ENCODE results near the gene PXYLP1. TPM values are rescaled to one million over a fixed set of nuclear protein-coding genes. Genes with fewer than 3 reads are reported as not detected.

PXYLP1 gene
- total and polyA plus RNA-seq, 2 of the 8 experiments (the other 6 are each of a cell fraction or from before 2014, with no cell fraction given): 19.4 to 20.6 TPM

GRCh38 chr3:141228395-141228794 lies 3.2 kb upstream of the PXYLP1 start:
- no peak overlapping the region for H2BK20ac ChIP-seq (ENCODE audit: low read length)
- H4K91ac ChIP-seq (replicated peaks; ENCODE audit: insufficient read length, low read length): no peak overlapping the region
- H2AK5ac ChIP-seq (ENCODE audit: low read depth, low read length): no peak overlapping the region
- ChIA-PET CTCF (ENCODE audit: partially characterized antibody) (interaction anchor here (0.6 to 4.2 kb wide), 7 partner anchors 11 to 229 kb away, joined by 3 to 31 read pairs (median 4); no protein-coding TSS in a partner anchor), POLR2A (ENCODE audit: partially characterized antibody) (interaction anchor here (1.8 kb wide), 1 partner anchor 10 kb away, joined by 5 read pairs; no protein-coding TSS in a partner anchor)
- H3K14ac ChIP-seq (ENCODE audit: insufficient read length): no peak overlapping the region
- H3K23me2 ChIP-seq (ENCODE audit: low read depth, low read length): peaks cover 8% of the 10 kb centered on the region
- peaks cover 0 to 21% (median 13%) of the 10 kb centered on the region in 4 experiments; a peak in 4 of 7 replicates for H3K27me3 ChIP-seq (replicated peaks in 1 of 4; ENCODE audit: control insufficient read depth in 3 of 4, extremely low read depth in 1 of 4, insufficient read depth in 3 of 4, low read length in 3 of 4)
- H2BK12ac ChIP-seq (ENCODE audit: low read depth, low read length): no peak overlapping the region
- no peak overlapping the region for H2BK5ac ChIP-seq (ENCODE audit: low read depth, low read length)
- WGBS, 2 experiments (ENCODE audit: extremely low coverage in 1 of 2, insufficient coverage in 1 of 2, insufficient read length in 1 of 2, insufficient replicate concordance in 2 of 2, low coverage in 1 of 2, low lambda C conversion rate in 2 of 2, missing lambda C conversion rate in 1 of 2): 91% methylated on average over 2 of the region's 2 CpGs; no CpG with 5 or more reads in 1 of the 2 experiments
- H4K20me1 ChIP-seq (replicated peaks in 1 of 2; ENCODE audit: control insufficient read depth in 1 of 2, insufficient read depth in 2 of 2, low read length in 2 of 2): no peaks in the 10 kb centered on the region
- no peak overlapping the region for H4K8ac ChIP-seq (ENCODE audit: extremely low read depth, insufficient read depth, low read length)
- DNase-seq (ENCODE audit: low read depth in 1 of 2, low spot score in 2 of 2): peak in 1 of 2 experiments; percentile 10
- no peak overlapping the region for H3K4me3 ChIP-seq (ENCODE audit: extremely low read depth in 1 of 4, insufficient read depth in 2 of 4, low read depth in 3 of 4, low read length in 4 of 4)
- H3K79me2 ChIP-seq (ENCODE audit: control insufficient read depth in 1 of 2, insufficient read depth in 2 of 2, low read length in 2 of 2): no peaks in the 10 kb centered on the region
- no peaks in the 10 kb centered on the region for H3K79me1 ChIP-seq (ENCODE audit: low read depth, low read length)
- H3K4ac ChIP-seq (replicated peaks; ENCODE audit: insufficient read length, low read depth, low read length): no peak overlapping the region
- no peaks in the 10 kb centered on the region for H3K36me3 ChIP-seq (ENCODE audit: control insufficient read depth in 2 of 4, insufficient read depth in 4 of 4, low read length in 3 of 4)
- no peak overlapping the region for H3K4me2 ChIP-seq (ENCODE audit: insufficient read depth in 1 of 2, low read depth in 2 of 2, low read length in 2 of 2)
- H3K4me1 ChIP-seq (replicated peaks in 1 of 4; ENCODE audit: control insufficient read depth in 3 of 4, insufficient read depth in 4 of 4, low read length in 3 of 4): peaks cover 3 to 12% (median 5%) of the 10 kb centered on the region in 4 experiments; a peak in 5 of 7 replicates
- no peak overlapping the region for H4K5ac ChIP-seq (ENCODE audit: insufficient read length, low read depth, low read length)
- no peak overlapping the region for H3K18ac ChIP-seq (ENCODE audit: extremely low read depth, low read length)
- no peak overlapping the region for H3K23ac ChIP-seq (ENCODE audit: insufficient read length)
- H2BK120ac ChIP-seq (replicated peaks; ENCODE audit: low read depth, low read length): no peak overlapping the region
- no peak overlapping the region for H2BK15ac ChIP-seq (ENCODE audit: low read length)
- no peak overlapping the region for H3K27ac ChIP-seq (ENCODE audit: low read depth, low read length)
- no peaks in the 10 kb centered on the region for H3K9me3 ChIP-seq (ENCODE audit: insufficient read depth in 2 of 2, low read depth in 1 of 2, low read length in 1 of 2)
- no peak overlapping the region for H2AFZ ChIP-seq (ENCODE audit: low read length)
- no peak overlapping the region for H3K56ac ChIP-seq (replicated peaks; ENCODE audit: insufficient read length, low read depth, low read length)
- H3K9ac ChIP-seq (replicated peaks in 1 of 4; ENCODE audit: extremely low read depth in 1 of 4, low read depth in 3 of 4, low read length in 3 of 4): no peak overlapping the region
- FAIRE-seq: no peak
- TF ChIP-seq KDM4A (IDR thresholded peaks at IDR 0.05; ENCODE audit: low read depth, low read length, severe bottlenecking) (no peak), RFX5 (IDR thresholded peaks at IDR 0.05; ENCODE audit: borderline replicate concordance, low read depth, low read length) (no peak), TBP (IDR thresholded peaks at IDR 0.05; ENCODE audit: low read depth, low read length) (no peak), EP300 (IDR thresholded peaks at IDR 0.05; ENCODE audit: borderline replicate concordance in 1 of 2, low read depth in 2 of 2, low read length in 2 of 2) (no peak), FOSL1 (IDR thresholded peaks at IDR 0.05; ENCODE audit: insufficient read depth, low read depth, low read length) (no peak), GTF2F1 (IDR thresholded peaks at IDR 0.05; ENCODE audit: borderline replicate concordance, low read depth, low read length) (no peak), SP1 (IDR thresholded peaks at IDR 0.05; ENCODE audit: low read depth, low read length) (no peak), NANOG (IDR thresholded peaks at IDR 0.05; ENCODE audit: insufficient read depth, low read depth, low read length, poor library complexity, severe bottlenecking) (no peak), BRCA1 (IDR thresholded peaks at IDR 0.05; ENCODE audit: low read depth, low read length) (no peak), SP4 (IDR thresholded peaks at IDR 0.05; ENCODE audit: low read length) (no peak)
- TF ChIP-seq, protein P1, sequence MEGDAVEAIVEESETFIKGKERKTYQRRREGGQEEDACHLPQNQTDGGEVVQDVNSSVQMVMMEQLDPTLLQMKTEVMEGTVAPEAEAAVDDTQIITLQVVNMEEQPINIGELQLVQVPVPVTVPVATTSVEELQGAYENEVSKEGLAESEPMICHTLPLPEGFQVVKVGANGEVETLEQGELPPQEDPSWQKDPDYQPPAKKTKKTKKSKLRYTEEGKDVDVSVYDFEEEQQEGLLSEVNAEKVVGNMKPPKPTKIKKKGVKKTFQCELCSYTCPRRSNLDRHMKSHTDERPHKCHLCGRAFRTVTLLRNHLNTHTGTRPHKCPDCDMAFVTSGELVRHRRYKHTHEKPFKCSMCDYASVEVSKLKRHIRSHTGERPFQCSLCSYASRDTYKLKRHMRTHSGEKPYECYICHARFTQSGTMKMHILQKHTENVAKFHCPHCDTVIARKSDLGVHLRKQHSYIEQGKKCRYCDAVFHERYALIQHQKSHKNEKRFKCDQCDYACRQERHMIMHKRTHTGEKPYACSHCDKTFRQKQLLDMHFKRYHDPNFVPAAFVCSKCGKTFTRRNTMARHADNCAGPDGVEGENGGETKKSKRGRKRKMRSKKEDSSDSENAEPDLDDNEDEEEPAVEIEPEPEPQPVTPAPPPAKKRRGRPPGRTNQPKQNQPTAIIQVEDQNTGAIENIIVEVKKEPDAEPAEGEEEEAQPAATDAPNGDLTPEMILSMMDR (IDR thresholded peaks at IDR 0.05; ENCODE audit: control extremely low read depth in 1 of 3, insufficient read depth in 1 of 3, low read depth in 1 of 3, low read length in 3 of 3): no peak
